Measurements from ENCODE around the gene CIT.
A peak's percentile ranks its signal among the peaks of the same experiment; 100 is the strongest.

The CIT gene

GRCh38 chr12:119876761-119877638 is at the start of gene CIT:
TSS of gene CIT (minus strand) at chr12:119877320. CDS start at chr12:119876168, 1,152 bp downstream.
- no peak for TF ChIP-seq CTCF (conservative IDR thresholded peaks at IDR 0.05; ENCODE audit: low read depth)
- ChIA-PET POLR2A (ENCODE audit: low non-redundant PET) (no interaction called here), CTCF (no interaction called here)
- H3K27ac ChIP-seq = peak within 1 kb of the TSS; percentile 78
- peak; percentile 98 for DNase-seq (ENCODE audit: low spot score)

GRCh38 chr12:119925269-119925668 is 48.1 kb upstream of the CIT start:
- CTCF ChIA-PET = no interaction called here
- POLR2A ChIA-PET (ENCODE audit: low non-redundant PET) = no interaction called here
- DNase-seq (ENCODE audit: low spot score) = no peak
- no peak overlapping the region for H3K27ac ChIP-seq
- TF ChIP-seq CTCF (conservative IDR thresholded peaks at IDR 0.05; ENCODE audit: low read depth) = no peak

GRCh38 chr12:119920064-119920463 is 42.9 kb upstream of the CIT start:
- H3K27ac ChIP-seq = no peak overlapping the region
- POLR2A ChIA-PET (ENCODE audit: low non-redundant PET) = no interaction called here
- no peak for DNase-seq (ENCODE audit: low spot score)
- no peak for TF ChIP-seq CTCF (conservative IDR thresholded peaks at IDR 0.05; ENCODE audit: low read depth)
- CTCF ChIA-PET = no interaction called here

GRCh38 chr12:119915894-119916510 is 38.9 kb upstream of the CIT start:
- DNase-seq (ENCODE audit: low spot score) = no peak
- ChIA-PET CTCF (no interaction called here), POLR2A (ENCODE audit: low non-redundant PET) (no interaction called here)
- no peak overlapping the region for H3K27ac ChIP-seq
- no peak for TF ChIP-seq CTCF (conservative IDR thresholded peaks at IDR 0.05; ENCODE audit: low read depth)

- ChIA-PET CTCF (no interaction called here), POLR2A (ENCODE audit: low non-redundant PET) (no interaction called here)
- DNase-seq (ENCODE audit: low spot score) = no peak
- H3K27ac ChIP-seq = no peak overlapping the region
- TF ChIP-seq CTCF (conservative IDR thresholded peaks at IDR 0.05; ENCODE audit: low read depth) = no peak
Observed at GRCh38 chr12:119914666-119915065, 37.5 kb upstream of the CIT start.

GRCh38 chr12:119913536-119914330 is 36.6 kb upstream of the CIT start:
- no peak for DNase-seq (ENCODE audit: low spot score)
- no peak overlapping the region for H3K27ac ChIP-seq
- POLR2A ChIA-PET (ENCODE audit: low non-redundant PET) = no interaction called here
- no peak for TF ChIP-seq CTCF (conservative IDR thresholded peaks at IDR 0.05; ENCODE audit: low read depth)
- CTCF ChIA-PET = interaction anchor here (0.7 kb wide), 1 partner anchor 561 kb away, joined by 4 read pairs; no protein-coding TSS in a partner anchor
